GM12872 (cell line): Measurements from ENCODE around the gene GHDC.

Experiments
- TF ChIP-seq, protein P1 (sequence below): IDR thresholded peaks from 3 replicates; pipeline ENCODE4 v1.5.1; 2011; ENCODE audit warnings: low read depth, mild to moderate bottlenecking, low read length, moderate library complexity; ENCODE audit not compliant: insufficient read depth

Gene GHDC

DNA sequence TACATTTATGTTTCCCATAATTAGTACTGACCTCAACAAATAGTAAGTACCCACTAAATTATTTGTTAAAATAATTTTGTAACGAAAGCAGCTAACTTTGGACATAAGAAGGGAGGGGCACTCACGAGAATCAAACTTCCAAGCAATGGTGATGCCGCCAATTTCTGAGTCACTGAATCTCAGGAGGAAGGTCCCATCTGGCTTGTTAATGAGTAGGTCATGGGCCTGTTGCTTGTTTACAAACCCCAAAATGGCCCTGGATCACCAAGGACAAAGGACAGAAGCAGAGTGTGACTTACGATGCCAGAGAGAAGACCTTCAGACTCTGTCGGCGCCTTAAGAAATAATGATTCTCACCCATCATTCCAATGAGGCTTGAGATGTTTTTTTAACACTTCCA is 15.8 kb upstream of the GHDC start:
- TF ChIP-seq, protein P1, sequence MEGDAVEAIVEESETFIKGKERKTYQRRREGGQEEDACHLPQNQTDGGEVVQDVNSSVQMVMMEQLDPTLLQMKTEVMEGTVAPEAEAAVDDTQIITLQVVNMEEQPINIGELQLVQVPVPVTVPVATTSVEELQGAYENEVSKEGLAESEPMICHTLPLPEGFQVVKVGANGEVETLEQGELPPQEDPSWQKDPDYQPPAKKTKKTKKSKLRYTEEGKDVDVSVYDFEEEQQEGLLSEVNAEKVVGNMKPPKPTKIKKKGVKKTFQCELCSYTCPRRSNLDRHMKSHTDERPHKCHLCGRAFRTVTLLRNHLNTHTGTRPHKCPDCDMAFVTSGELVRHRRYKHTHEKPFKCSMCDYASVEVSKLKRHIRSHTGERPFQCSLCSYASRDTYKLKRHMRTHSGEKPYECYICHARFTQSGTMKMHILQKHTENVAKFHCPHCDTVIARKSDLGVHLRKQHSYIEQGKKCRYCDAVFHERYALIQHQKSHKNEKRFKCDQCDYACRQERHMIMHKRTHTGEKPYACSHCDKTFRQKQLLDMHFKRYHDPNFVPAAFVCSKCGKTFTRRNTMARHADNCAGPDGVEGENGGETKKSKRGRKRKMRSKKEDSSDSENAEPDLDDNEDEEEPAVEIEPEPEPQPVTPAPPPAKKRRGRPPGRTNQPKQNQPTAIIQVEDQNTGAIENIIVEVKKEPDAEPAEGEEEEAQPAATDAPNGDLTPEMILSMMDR = no peak

DNA sequence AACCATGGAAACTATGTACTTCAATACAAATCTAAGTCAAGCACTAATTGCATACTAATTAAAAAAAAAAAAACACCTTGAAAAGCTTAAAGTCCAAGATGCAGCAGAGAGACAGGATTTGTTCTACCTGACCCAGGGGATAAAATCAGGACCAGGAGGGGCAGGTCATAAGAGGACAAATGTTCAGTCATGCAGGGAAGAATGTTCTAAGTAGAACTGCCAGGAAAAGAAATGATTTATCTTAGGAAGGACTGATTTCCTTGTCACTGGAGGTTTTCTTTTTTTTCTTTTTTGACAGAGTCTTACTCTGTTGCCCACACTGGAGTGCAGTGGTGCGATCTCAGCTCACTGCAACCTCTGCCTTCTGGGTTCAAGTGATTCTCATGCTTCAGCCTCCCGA is 9.1 kb upstream of the GHDC start:
- TF ChIP-seq, protein P1 = no peak

DNA sequence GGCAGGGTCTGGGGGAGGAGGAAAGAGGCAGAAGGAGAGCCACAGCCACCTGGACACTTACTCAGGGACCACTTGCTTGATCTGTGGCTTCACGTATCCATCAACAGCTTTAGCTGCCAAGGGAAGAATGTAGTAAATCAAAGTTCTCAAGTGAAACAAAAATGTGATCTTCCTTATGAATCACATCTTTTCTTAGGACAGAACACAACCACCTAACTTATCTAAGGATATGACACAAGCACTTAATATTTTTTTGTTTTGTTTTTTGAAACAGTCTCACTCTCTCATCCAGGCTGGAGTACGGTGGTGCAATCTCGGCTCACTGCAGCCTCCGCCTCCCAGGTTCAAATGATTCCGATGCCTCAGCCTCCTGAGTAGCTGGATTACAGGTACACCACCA is 8.4 kb upstream of the GHDC start:
- TF ChIP-seq, protein P1 = no peak

DNA sequence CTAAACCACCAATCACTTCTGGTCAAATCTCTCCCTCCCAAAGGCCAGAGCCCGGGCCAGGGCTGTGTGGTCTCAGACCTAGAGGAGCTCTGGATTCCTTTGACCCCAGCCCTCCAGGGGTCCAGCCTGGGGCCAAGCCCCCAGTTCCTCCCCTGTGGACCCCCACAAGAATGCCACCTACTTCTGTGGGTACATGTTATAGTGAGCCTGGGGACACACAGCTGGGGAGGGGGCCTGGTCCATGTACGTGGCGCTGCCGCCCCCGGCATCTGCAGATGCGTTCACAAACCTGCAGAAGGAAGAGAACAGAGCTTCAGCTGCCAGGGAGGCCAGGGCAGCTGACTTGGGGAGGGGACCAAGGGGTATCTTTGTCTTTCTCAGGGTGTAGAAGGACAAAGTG is 7.9 kb upstream of the GHDC start:
- TF ChIP-seq, protein P1 = no peak

- TF ChIP-seq, protein P1 = no peak
These were observed 7.1 kb upstream of the GHDC start for GRCh38 chr17:42201458-42201772.

DNA sequence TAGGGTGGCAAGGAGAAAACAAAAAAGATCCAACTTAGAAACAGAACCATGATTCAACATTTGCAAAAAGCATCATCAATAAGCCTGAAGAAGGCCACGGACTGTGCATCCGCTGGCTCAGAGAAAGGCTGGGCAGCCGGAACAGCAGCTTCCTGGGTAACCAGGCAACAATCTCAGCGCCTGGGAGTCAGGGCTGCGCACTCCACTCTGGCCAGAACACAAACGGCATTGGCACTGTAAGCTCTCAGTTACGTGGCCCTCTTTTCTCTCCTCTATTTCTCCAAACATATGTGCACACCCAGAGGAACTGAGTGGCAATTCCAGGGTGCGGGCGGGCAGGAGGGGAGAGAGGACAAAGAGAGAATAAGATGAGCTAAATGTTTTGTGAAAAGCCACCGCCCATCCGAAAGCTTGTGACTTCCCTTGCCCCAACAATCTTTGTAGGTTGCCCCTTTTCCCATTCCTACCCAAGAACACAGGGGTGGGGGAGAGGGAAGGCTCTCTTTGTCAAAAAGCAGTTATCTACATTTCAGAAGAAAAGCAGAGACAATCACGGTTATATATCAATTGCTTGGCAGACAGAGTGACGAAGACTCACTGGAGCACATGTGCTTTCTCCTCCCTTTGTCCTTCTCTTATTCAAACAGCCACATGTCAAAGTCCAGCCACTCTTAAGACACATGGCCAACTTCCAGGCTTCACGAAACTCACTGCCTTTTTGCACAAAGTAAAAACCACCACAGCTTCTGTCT is 6.6 kb upstream of the GHDC start:
- TF ChIP-seq, protein P1 = no peak

GRCh38 chr17:42199416-42200011 is 5.2 kb upstream of the GHDC start:
- TF ChIP-seq, protein P1 = no peak
